DLD1 (cell line): ENCODE results near the gene PTGES.
"Not testable (repeated sequence)": the region's sequence is repeated elsewhere in the genome, so short reads cannot be mapped to it uniquely, and the experiment has no call there.

Experiments
- in situ Hi-C: cut with HindIII; loops from 2 replicates; pipeline ENCODE4 v1.10.0; 2017; ENCODE audit warnings: low sequenced_read_pairs

Gene PTGES

DNA sequence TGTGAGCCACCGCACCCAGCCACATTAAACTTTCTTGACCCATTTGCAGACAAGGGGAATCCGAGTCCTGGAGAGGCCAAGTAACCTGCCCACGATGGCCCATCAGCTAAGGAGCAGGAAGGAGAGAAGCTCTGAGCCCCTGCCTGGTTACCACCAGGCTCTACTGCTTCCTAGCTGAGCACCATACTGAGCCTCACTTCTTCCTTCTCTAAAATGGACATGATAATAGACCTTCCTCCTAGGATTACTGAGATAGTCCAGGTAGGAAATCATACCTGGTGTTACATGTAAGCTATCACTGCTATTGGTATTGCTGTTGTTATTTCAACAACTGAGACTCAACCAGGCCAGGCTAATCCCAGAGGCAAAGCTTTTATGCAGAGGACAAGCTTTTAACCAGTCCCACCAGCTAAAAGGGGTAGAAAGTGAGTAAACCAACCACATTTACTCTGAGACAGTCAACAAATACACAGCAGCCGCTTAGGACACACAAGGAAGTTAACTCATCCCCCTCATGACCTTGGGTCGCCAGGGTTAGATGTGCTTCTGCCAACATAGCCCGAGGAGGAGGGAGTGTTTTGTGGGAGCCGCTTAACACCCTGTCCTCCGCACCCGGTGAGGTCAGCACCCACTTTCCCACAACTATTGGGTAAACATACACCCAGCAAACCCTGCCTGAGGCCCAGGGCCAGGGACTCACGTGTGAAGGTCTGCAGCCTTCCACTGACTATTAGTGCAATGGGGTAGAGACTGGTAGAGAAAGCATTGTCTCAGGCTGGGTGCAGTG lies 20.6 kb upstream of the PTGES start:
- in situ Hi-C loops, result loop anchor here (10.0 kb wide), 1 partner anchor 639 kb away; no protein-coding TSS in a partner anchor

DNA sequence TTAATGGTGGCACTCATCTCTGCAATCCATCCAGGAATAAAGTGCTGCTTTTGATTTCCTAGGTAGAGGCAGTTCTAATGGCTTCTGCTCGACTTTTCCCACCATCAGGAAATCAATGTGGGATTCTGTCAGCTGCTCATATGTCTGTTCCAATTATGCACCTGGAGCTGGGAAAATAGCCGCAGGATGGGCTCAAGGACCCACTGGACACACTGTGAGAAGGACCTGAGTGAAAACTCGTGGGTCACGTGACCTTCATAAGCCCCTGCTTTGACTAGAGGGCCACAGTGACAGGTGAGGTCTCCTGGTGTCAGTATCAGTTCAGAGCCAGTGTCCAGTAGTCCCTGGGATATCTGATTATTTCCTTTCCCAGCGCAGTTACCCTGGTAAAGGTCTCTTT lies 17.9 kb upstream of the PTGES start:
- in situ Hi-C loops, result loop anchor here (10.0 kb wide), 1 partner anchor 636 kb away; no protein-coding TSS in a partner anchor

DNA sequence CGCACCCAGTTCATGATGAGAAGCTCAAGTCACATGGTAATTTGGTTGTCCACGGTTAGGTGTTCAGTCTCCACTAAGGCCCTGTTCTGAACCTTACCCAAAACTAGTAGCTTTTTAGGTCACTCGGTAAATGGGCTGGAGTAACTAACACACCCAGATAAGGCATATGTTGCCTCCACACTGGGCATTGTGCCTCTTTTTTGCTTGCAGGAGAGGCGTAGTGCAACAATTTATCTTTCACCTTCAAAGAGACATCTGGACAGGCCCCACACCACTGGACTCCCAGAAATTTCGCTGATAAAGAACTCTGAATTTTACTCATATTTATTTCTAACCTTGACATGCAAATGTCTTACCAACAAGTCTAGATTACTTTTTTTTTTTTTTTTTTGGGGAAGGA lies 16.8 kb upstream of the PTGES start:
- in situ Hi-C loops, result loop anchor here (10.0 kb wide), 1 partner anchor 635 kb away; no protein-coding TSS in a partner anchor

DNA sequence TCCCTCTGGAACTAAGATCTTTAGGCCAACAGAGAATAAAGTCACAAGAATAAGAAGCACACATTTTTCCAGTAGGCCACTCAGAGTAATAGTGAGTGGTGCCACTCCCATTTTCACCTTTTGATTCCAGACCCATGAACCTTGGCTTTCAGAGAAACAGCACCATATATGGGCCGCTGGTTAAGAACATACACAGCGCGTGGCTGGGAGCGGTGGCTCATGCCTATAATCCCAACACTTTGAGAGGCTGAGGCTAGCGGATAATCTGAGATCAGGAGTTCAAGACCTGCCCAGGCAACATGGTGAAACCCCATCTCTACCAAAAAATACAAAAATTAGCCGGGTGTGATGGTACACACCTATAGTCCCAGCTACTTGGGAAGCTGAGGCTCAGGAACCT lies 15.6 kb upstream of the PTGES start:
- in situ Hi-C loops, result no loop called here

DNA sequence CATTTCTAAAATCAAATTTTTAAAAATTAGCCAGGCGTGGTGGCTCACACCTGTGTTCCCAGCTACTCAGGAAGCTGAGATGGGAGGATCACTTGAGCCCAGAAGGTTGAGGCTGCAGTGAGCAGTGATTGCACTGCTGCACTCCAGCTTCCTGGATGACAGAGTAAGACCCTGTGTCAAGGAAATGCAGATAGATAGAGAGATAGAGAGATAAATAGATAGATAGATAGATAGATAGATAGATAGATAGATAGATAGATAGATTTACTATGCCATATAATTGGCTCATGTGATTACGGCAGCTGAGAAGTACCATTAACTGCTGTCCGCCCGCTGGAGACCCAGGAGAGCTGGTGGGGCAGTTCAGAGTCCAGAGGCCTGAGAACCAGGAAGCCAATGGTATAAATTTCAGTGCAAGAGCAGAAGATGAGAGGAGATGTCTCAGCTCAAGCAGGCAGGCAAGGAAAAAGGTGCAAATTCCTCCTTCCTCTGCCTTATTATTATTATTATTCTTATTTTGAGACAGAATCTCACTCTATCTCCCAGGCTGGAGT lies 13.0 kb upstream of the PTGES start:
- in situ Hi-C loops, result no loop called here

DNA sequence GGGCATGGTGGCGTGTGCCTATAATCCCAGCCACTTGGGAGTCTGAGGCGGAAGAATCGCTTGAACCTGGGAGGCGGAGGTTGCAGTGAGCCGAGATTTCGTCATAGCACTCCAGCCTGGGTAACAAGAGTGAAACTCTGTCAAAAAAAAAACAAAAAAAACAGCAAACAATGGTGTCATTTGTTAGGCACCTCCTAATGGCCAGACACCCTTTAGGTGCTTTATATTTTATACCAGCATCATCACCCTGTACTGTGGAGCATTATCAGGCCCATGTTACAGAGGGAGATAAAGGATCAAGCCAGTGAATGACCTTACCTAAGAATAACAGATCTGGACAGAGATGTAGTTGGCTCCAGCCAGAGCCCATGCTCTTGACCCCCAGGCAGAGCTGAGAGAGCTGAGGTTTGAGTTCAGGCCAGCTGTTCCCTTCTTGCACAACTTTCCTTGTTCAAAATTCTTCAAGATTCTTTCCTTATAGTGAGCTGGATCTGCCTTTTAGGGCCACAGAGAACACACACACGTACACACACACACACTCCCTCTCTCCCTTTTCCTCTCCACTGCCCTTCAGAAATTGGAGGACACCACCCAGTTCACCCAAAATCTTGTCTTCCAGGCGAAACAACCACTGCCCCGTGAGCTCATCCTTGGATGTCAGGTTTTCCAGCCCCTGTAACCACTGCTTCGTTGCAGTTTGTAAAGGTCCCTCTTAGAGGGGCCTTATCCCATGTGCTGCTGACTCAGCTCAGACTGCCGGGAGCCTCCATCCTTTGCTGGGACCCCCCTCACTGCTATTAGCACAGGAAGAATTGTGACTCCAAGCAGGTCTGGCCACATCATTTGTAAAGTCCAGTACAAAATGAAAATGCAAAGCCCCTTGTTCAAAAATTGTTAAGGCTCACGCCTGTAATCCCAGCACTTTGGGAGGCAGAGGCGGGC lies 10.4 kb upstream of the PTGES start:
- in situ Hi-C loops, result no loop called here

DNA sequence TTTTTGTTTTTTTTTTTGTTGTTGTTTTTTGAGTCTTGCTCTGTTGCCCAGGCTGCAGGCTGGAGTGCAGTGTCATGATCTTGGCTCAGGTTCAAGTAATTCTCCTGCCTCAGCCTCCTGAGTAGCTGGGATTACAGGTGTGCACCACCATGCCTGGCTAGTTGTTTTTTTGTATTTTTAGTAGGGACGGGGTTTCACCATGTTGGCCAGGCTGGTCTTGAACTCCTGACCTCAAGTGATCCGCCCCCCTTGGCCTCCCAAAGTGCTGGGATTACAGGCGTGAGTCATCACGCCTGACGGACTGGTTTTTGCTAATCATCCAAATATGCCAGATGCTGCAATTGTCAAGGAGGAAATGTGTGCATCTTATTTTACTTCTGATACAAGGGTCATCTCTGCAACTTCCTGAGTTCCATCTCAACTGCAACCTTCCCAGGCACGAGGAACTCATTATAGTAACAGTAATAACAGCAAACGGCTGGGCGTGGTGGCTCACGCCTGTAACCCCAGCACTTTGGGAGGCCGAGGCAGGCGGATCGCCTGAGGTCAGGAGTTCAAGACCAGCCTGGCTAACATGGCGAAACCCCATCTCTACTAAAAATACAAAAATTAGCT lies 9.6 kb upstream of the PTGES start:
- in situ Hi-C loops, result not testable (repeated sequence)

DNA sequence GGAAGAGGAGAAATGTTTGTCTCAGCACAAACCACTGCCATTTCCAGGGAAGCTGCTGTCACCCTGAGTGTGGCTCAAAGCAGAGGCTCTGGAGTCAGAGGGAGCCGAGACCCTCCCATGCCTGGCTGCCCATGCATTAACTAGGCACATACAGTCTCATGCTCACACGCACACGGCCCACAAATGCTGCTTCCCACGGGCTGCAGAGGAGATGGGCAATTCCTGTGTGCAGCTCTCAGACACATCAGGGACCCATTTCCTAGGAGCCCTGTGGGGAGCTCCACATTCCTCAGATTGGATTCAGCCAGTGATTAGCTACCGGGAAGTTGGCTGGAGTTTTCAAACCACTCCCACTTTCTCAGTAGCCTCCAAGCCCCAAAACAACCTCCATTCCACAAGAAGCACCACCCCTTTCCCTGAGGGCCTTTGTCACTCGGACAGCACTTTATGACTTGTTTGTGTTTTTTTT lies 9.1 kb upstream of the PTGES start:
- in situ Hi-C loops, result no loop called here

DNA sequence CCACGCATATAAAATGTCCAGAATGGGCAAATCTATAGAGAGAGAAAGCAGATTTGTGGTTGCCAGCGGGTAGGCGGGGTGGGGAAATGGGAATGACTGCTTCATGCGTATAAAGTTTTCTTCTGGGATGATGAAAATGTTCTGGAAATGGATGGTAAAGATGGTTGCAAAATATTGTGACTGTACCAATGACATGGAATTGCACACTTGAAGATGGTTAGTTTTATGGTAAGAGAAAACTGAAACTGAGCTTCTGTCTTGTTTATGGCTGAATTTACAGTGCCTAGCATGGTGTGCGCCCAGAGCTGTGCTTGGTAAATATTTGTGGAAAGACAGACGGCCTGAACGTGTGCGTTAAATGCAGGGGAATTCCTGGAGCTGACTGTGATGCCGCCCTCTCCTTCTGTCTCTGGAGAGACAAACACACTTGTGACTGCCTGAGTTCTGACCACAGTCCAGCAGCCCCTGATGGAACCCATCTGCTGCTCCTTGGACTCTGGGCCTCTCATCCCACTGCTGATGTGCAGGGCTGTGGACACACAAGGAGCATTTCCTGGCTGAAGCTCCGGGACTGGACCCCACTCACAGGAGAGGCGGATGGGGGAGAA lies 8.6 kb upstream of the PTGES start:
- in situ Hi-C loops, result no loop called here

DNA sequence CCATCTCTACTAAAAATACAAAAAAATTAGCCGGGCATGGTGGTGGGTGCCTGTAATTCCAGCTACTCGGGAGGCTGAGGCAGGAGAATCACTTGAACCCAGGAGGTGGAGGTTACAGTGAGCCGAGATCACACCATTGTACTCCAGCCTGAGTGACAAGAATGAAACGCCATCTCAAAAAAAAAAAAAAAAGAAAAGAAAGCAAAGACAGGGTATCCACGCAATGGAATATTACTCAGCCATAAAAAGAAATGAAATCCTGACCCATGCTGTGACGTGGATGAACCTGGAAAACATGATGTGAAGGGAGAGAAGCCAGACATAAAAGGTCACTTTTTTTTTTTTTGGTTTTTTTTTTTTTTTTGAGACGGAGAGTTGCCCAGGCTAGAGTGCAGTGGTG lies 7.9 kb upstream of the PTGES start:
- in situ Hi-C loops, result not testable (repeated sequence)

DNA sequence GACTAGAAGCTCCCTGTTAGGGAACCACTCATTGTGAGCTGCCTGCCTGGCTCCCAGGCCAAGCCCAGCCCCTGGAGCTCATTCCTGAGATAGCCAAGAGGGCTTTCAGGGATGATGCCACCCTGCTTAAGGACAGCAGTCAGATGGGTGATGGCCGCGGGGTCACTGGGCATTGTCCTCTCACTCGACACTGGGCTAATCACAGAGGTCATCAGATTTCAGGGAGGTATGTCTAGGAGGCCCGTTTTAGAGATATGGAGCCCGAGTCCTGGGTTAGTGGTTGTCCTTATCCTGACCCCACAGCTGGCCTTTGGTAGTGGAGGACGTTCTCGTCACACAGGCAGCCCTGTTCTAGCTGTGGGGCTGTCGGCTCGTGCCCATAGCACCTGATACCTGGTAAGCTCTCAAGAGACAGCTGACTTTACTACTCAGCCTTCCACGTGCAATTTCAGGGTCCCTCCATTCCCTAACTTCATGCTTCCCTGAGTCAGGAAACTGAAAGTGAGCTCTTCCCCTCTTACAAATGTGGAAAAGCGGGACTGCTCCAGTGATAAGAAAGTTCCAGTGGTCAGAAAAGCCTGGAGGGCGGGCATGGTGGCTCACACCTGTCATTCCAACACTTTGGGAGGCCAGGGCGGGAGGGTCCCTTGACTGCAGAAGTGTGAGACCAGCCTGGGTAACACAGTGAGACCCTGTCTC lies 7.1 kb upstream of the PTGES start:
- in situ Hi-C loops, result no loop called here

DNA sequence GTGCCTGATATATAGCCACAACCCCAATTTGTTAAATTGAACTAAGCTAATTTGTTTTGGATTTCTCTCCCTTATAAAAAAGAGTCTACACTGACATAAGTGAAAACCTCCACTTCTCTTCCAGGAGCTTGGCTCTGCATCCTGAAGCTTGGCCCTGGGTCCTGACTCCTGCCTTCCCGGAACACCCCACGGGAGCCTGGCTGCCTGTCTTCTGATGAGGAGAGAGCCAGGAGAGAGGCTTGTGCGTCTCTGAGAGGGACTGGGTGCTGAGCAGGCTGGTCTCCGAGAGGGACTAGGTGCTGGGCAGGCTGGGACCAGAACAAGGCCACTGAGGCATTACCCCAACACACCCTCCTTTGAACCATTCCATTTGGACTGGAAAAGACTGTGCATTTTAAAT lies 6.5 kb upstream of the PTGES start:
- in situ Hi-C loops, result no loop called here

DNA sequence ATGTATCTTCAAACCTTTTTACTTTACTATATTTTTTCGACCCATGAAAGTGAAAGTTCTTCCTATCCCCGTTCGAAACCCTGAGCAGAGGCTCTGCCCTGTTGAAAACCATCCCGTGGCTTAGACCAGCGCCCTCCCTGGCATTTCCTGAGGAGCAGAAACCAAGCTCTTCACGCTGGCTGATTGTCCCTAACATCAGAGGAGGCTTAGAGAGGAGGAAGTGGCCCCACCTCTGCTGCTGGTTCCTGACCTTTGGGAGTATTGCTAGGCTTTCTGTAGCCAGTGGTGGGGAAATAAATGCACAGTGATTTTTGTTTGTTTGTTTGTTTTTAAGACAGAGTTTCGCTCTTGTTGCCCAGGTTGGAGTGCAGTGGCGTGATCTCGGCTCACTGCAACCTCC lies 4.2 kb upstream of the PTGES start:
- in situ Hi-C loops, result no loop called here

DNA sequence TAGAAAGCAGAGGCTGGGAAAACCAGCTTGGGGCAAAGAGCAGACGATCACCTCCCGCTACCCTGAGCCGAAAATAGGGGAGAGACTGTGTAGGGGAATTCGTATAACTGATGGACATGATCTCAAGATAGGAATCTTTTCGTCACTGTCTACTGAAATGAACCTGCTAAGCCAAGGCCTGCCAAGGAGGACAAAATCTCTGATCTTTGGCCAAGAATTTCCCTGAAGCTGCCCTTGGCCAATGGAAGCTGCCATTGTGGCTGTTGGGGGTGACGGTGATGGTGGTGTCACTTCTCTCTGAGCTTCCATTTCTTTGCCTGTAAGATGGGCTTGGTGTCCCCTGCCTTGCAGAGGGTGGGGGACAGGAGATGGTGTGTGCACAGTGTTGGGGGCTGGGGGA lies 3.3 kb upstream of the PTGES start:
- in situ Hi-C loops, result no loop called here

DNA sequence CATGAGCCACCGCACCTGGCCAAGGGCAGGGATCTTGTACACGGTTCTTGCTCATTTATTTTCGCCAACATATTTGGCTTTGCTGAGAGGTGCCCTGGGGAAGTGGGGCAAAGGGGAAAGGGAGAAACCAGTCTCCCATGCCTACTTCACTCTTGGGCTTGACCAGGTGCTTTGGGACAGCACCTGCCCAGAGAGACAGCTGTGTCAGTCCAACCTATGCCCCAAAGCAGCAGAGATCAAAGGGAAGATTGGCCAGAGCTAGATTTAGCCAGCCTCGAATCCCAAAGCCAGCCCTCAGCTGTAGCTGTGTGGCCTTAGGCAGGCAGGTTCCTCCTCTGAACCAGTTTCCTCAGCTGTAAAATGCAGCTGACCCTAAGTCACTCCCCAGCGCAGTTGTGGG lies 2.3 kb upstream of the PTGES start:
- in situ Hi-C loops, result no loop called here

DNA sequence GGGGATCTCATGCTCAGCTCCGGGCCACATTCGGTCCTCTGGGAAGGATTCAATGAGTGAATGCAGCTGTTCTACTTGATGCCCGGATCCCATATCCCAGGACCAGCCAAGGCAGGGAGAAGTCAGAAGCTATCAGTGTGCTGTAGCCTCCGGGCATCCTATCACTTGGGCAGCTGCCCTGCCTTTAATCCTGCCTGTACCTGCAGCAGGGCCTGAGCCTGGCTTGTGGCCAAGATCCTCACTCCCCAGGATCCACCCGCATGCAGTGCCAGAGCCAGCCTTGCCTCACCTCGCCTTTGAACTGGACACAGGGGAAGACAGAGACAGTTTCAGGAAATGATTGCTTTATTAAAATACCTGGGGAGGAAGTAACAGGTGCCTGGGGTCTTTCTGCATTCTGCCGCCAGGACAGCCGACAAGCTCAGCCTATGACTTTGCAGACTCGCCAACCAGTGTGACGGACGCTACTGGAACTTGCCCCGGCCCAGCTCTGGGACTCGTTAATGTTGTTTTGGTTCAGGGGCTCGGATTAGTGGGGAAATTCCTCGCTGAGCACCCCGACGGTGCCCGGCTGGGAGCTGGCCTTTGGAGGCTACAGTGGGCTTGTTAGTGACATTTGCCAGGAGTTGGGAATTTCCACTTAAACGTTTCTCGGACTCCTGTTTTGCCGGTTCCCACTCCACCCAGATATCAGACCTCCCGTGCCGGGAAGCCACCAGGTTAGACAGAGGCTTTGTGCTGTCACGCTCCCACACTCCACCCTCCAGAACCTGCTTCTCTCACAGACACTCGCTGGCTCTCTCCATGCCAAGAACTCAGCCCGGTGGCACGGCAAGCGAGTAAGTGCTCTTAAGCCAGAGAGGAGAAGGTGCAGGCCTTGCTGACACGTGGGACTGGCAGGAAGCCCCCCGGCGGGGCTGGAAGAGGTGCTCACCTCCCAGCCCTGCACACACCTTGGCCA lies 721 bp downstream of the PTGES start:
- in situ Hi-C loops, result no loop called here

DNA sequence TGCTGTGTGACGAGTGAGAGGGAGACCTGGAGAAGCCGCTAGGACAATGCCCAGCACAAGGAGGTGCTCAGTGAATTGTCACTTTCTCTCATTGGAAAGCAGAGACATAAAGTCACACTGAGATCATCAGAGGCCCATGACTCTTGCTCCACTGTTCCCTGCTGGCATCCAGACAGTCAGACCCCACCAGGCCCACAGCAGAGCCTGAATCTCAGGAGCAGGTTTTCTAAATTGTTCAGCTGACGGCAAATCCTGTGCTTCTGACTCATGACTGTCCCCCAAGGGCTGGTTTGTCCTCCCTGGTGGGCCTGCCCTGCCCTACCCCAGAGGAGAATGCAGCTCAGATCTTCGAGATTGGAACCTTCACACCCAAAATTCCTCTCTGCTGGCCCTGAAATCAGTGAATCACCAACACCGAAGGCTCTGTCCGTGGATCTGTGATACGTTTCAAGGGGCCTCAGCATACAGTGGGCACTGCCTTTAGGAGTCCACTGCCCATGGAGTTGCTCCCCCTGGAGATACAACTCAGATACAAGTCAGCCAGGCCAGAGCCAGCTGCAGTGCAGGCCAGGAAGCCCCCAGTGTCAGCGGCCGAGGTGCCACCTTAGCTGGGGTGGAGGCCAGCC lies 2.7 kb downstream of the PTGES start:
- in situ Hi-C loops, result no loop called here

DNA sequence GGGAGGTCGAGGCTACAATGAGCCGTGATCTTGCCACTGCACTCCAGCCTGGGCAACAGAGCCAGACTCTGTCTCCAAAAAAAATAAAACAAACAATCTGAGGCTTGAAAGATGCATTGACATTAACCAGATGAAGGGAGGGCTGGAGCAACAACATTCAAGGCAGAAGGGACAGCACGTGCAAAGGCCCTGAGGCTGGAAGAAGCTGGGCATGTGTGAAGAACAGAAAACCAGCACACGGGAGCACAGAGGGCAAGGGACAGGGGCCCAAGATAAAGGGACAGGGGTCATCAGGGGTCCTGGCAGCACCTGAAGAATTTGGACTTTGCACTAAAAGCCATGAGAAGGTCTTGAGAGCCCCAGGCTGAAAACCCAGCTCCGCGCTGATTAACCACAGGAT lies 3.3 kb downstream of the PTGES start:
- in situ Hi-C loops, result no loop called here
